ENCODE measurements around the gene TOM1L2.
A peak's percentile ranks its signal among the peaks of the same experiment; 100 is the strongest.

The TOM1L2 gene

GRCh38 chr17:17972126-17972951 is at the start of gene TOM1L2, which contains the start of gene DRC3:
TOM1L2 (minus strand) TSS chr17:17972400; CDS start chr17:17972313, 87 bp downstream.
DRC3 (plus strand) TSS chr17:17972862; CDS start chr17:17977599, 4,737 bp downstream.
- TF ChIP-seq ZFX (IDR thresholded peaks at IDR 0.05; ENCODE audit: borderline replicate concordance) = no peak
- no peak for TF ChIP-seq CTCF (IDR thresholded peaks at IDR 0.05)
- peak within 1 kb of the TSS; percentile 58 for H3K27ac ChIP-seq

GRCh38 chr17:18021372-18021771 is 49.2 kb upstream of the TOM1L2 start:
- TF ChIP-seq ZFX (IDR thresholded peaks at IDR 0.05; ENCODE audit: borderline replicate concordance) = no peak
- TF ChIP-seq CTCF (IDR thresholded peaks at IDR 0.05) = no peak

GRCh38 chr17:18020971-18021370 is 48.8 kb upstream of the TOM1L2 start:
- no peak overlapping the region; the same call in 1 of the 2 replicates for H3K27ac ChIP-seq
- TF ChIP-seq ZFX (IDR thresholded peaks at IDR 0.05; ENCODE audit: borderline replicate concordance) = no peak
- no peak for TF ChIP-seq CTCF (IDR thresholded peaks at IDR 0.05)

More at GRCh38 chr17:18021372-18021771, 49.2 kb upstream of the TOM1L2 start:
- peak overlapping the region; percentile 18; the same call in 1 of the 2 replicates for H3K27ac ChIP-seq

GRCh38 chr17:18019838-18020154 is 47.6 kb upstream of the TOM1L2 start:
- TF ChIP-seq ZFX (IDR thresholded peaks at IDR 0.05; ENCODE audit: borderline replicate concordance) (no peak), CTCF (IDR thresholded peaks at IDR 0.05) (no peak)
- no peak overlapping the region for H3K27ac ChIP-seq

- TF ChIP-seq ZFX (IDR thresholded peaks at IDR 0.05; ENCODE audit: borderline replicate concordance) (no peak), CTCF (IDR thresholded peaks at IDR 0.05) (no peak)
- H3K27ac ChIP-seq = no peak overlapping the region
These were observed 46.3 kb upstream of the TOM1L2 start for GRCh38 chr17:18018411-18018921.

GRCh38 chr17:18017958-18018357 is 45.8 kb upstream of the TOM1L2 start:
- no peak for TF ChIP-seq CTCF (IDR thresholded peaks at IDR 0.05)
- no peak for TF ChIP-seq ZFX (IDR thresholded peaks at IDR 0.05; ENCODE audit: borderline replicate concordance)
- H3K27ac ChIP-seq = no peak overlapping the region

GRCh38 chr17:18016426-18016825 is 44.2 kb upstream of the TOM1L2 start:
- TF ChIP-seq ZFX (IDR thresholded peaks at IDR 0.05; ENCODE audit: borderline replicate concordance) = no peak
- no peak for TF ChIP-seq CTCF (IDR thresholded peaks at IDR 0.05)
- H3K27ac ChIP-seq = no peak overlapping the region

Measured in 22Rv1 (cell line).